Suprapubic skin (tissue), 3 donors: ENCODE results near the gene SFTPD.
"Not testable (repeated sequence)": the region's sequence is repeated elsewhere in the genome, so short reads cannot be mapped to it uniquely, and the experiment has no call there.

Experiments used
- POLR2AphosphoS5 ChIP-seq, 3 donors: sonication (generic); formaldehyde crosslinking; IDR thresholded peaks; one replicate each; pipeline ENCODE4 v1.6.1; 2017; ENCODE audit warnings: antibody characterized with exemption in 3 of 3
- TF ChIP-seq, protein P1 (sequence below), 2 donors: fragments of 200-600 bp in 1 of 2; fragments of 450-650 bp in 1 of 2; sonication (generic) in 1 of 2; IDR thresholded peaks; one replicate each; pipeline ENCODE4 v1.5.1; 2016 to 2019; ENCODE audit warnings: antibody characterized with exemption in 2 of 2, mild to moderate bottlenecking in 1 of 2, moderate library complexity in 1 of 2

DNA sequence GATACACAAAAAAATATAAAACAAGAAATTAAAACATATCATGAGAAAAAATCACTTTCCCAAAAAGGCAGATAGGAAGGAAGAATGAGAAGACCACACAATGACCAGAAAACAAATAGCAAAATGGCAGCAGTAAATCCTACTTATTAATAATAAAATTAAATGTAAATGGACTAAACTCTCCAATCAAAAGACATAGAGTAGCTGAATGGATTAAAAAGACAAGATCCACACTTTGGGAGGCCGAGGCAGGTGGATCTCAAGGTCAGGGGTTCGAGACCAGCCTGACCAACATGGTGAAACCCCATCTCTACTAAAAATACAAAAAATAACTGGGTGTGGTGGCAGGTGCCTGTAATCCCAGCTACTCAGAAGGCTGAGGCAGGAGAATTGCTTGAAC, 39.3 kb upstream of the SFTPD start:
- TF ChIP-seq, protein P1, sequence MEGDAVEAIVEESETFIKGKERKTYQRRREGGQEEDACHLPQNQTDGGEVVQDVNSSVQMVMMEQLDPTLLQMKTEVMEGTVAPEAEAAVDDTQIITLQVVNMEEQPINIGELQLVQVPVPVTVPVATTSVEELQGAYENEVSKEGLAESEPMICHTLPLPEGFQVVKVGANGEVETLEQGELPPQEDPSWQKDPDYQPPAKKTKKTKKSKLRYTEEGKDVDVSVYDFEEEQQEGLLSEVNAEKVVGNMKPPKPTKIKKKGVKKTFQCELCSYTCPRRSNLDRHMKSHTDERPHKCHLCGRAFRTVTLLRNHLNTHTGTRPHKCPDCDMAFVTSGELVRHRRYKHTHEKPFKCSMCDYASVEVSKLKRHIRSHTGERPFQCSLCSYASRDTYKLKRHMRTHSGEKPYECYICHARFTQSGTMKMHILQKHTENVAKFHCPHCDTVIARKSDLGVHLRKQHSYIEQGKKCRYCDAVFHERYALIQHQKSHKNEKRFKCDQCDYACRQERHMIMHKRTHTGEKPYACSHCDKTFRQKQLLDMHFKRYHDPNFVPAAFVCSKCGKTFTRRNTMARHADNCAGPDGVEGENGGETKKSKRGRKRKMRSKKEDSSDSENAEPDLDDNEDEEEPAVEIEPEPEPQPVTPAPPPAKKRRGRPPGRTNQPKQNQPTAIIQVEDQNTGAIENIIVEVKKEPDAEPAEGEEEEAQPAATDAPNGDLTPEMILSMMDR (IDR thresholded peaks at IDR 0.05), result not testable (repeated sequence)
- not testable (repeated sequence) for TF ChIP-seq POLR2AphosphoS5 (IDR thresholded peaks at IDR 0.05)
